ACC112 (cell line): ENCODE measurements around the gene SERPINA12.

Experiments
- H2AFZ ChIP-seq: fragments of 200-600 bp; sonication (generic); one replicate; pipeline ENCODE4 v1.6.0; 2017; ENCODE audit warnings: antibody characterized with exemption, low read length; ENCODE audit not compliant: unreplicated experiment
- H3K27ac ChIP-seq: fragments of 200-600 bp; sonication (generic); 2 replicates; pipeline ENCODE4 v1.5.1; 2014; ENCODE audit warnings: low read depth, mild to moderate bottlenecking, antibody characterized with exemption, low read length, moderate library complexity
- H3K27me3 ChIP-seq: fragments of 200-600 bp; sonication (generic); 2 replicates; pipeline ENCODE4 v1.6.1; 2014; ENCODE audit warnings: mild to moderate bottlenecking, antibody characterized with exemption, low read length, moderate library complexity, mixed read lengths; ENCODE audit not compliant: insufficient read depth
- H3K36me3 ChIP-seq: fragments of 200-600 bp; sonication (generic); 2 replicates; pipeline ENCODE4 v1.6.1; 2016; ENCODE audit warnings: mild to moderate bottlenecking, antibody characterized with exemption, low read length, moderate library complexity, mixed read lengths; ENCODE audit not compliant: insufficient read depth
- H3K4me1 ChIP-seq: fragments of 200-600 bp; sonication (generic); one replicate; pipeline ENCODE4 v1.6.1; 2016; ENCODE audit warnings: low read length, mixed read lengths; ENCODE audit not compliant: insufficient read depth, unreplicated experiment, control insufficient read depth
- H3K4me3 ChIP-seq: fragments of 200-600 bp; sonication (generic); 2 replicates; pipeline ENCODE4 v1.5.1; 2014; ENCODE audit warnings: mild to moderate bottlenecking, low read depth, low read length
- H3K79me2 ChIP-seq: fragments of 200-600 bp; sonication (generic); one replicate; pipeline ENCODE4 v1.6.0; 2016; ENCODE audit warnings: low read length; ENCODE audit not compliant: control insufficient read depth, unreplicated experiment, insufficient read depth

The SERPINA12 gene

GRCh38 chr14:94509356-94509755 lies at the start of gene SERPINA12:
Gene SERPINA12, minus strand, starts transcription at chr14:94509469. Its CDS starts 11,072 bp downstream, at chr14:94498397.
- H3K27ac ChIP-seq = no peak within 1 kb of the TSS
- no peak within 1 kb of the TSS for H2AFZ ChIP-seq
- H3K79me2 ChIP-seq = no peaks in the 10 kb centered on the region
- H3K27me3 ChIP-seq = peaks cover 45% of the 10 kb centered on the region
- no peaks in the 10 kb centered on the region for H3K36me3 ChIP-seq
- no peak within 1 kb of the TSS for H3K4me3 ChIP-seq
- no peaks in the 10 kb centered on the region for H3K4me1 ChIP-seq

- Histone ChIP-seq H3K4me1 (no peaks in the 10 kb centered on the region), H3K27ac (no peak overlapping the region), H2AFZ (no peak overlapping the region), H3K4me3 (no peak overlapping the region), H3K36me3 (no peaks in the 10 kb centered on the region), H3K79me2 (no peaks in the 10 kb centered on the region), H3K27me3 (no peaks in the 10 kb centered on the region)
Observed at GRCh38 chr14:94558842-94559241, 49.6 kb upstream of the SERPINA12 start.

- H3K27me3 ChIP-seq = no peaks in the 10 kb centered on the region
- H3K27ac ChIP-seq = no peak overlapping the region
- H3K4me3 ChIP-seq = no peak overlapping the region
- H3K79me2 ChIP-seq = no peaks in the 10 kb centered on the region
- H2AFZ ChIP-seq = no peak overlapping the region
- no peaks in the 10 kb centered on the region for H3K36me3 ChIP-seq
- H3K4me1 ChIP-seq = no peaks in the 10 kb centered on the region
Observed at GRCh38 chr14:94557327-94557726, 48.1 kb upstream of the SERPINA12 start.

GRCh38 chr14:94555991-94556390 lies 46.7 kb upstream of the SERPINA12 start:
- H2AFZ ChIP-seq = no peak overlapping the region
- no peaks in the 10 kb centered on the region for H3K27me3 ChIP-seq
- no peaks in the 10 kb centered on the region for H3K79me2 ChIP-seq
- H3K4me3 ChIP-seq = no peak overlapping the region
- H3K27ac ChIP-seq = no peak overlapping the region
- no peaks in the 10 kb centered on the region for H3K36me3 ChIP-seq
- no peaks in the 10 kb centered on the region for H3K4me1 ChIP-seq

GRCh38 chr14:94550041-94550440 lies 40.8 kb upstream of the SERPINA12 start:
- no peaks in the 10 kb centered on the region for H3K4me1 ChIP-seq
- H3K4me3 ChIP-seq = no peak overlapping the region
- no peaks in the 10 kb centered on the region for H3K27me3 ChIP-seq
- H2AFZ ChIP-seq = no peak overlapping the region
- no peaks in the 10 kb centered on the region for H3K79me2 ChIP-seq
- H3K27ac ChIP-seq = no peak overlapping the region
- H3K36me3 ChIP-seq = no peaks in the 10 kb centered on the region

- H3K4me3 ChIP-seq = no peak overlapping the region
- H3K79me2 ChIP-seq = no peaks in the 10 kb centered on the region
- no peaks in the 10 kb centered on the region for H3K4me1 ChIP-seq
- H3K36me3 ChIP-seq = no peaks in the 10 kb centered on the region
- H3K27me3 ChIP-seq = no peaks in the 10 kb centered on the region
- H3K27ac ChIP-seq = no peak overlapping the region
- no peak overlapping the region for H2AFZ ChIP-seq
Observed at GRCh38 chr14:94548999-94549985, 40.0 kb upstream of the SERPINA12 start.

GRCh38 chr14:94548131-94548998 lies 39.1 kb upstream of the SERPINA12 start:
- Histone ChIP-seq H3K4me1 (no peaks in the 10 kb centered on the region), H3K27me3 (no peaks in the 10 kb centered on the region), H3K27ac (no peak overlapping the region), H3K4me3 (no peak overlapping the region), H2AFZ (no peak overlapping the region), H3K36me3 (no peaks in the 10 kb centered on the region), H3K79me2 (no peaks in the 10 kb centered on the region)

- Histone ChIP-seq H3K4me1 (peaks cover 1% of the 10 kb centered on the region), H3K36me3 (no peaks in the 10 kb centered on the region), H2AFZ (no peak overlapping the region), H3K4me3 (no peak overlapping the region), H3K27me3 (no peaks in the 10 kb centered on the region), H3K27ac (no peak overlapping the region), H3K79me2 (no peaks in the 10 kb centered on the region)
Observed at GRCh38 chr14:94547726-94548125, 38.5 kb upstream of the SERPINA12 start.

GRCh38 chr14:94547151-94547680 lies 37.9 kb upstream of the SERPINA12 start:
- Histone ChIP-seq H3K79me2 (no peaks in the 10 kb centered on the region), H3K4me1 (peaks cover 5% of the 10 kb centered on the region), H3K27me3 (no peaks in the 10 kb centered on the region), H3K4me3 (no peak overlapping the region), H3K36me3 (no peaks in the 10 kb centered on the region), H3K27ac (no peak overlapping the region), H2AFZ (no peak overlapping the region)

GRCh38 chr14:94545131-94545841 lies 36.0 kb upstream of the SERPINA12 start:
- H3K79me2 ChIP-seq = no peaks in the 10 kb centered on the region
- H3K36me3 ChIP-seq = no peaks in the 10 kb centered on the region
- no peak overlapping the region for H3K27ac ChIP-seq
- H3K27me3 ChIP-seq = no peaks in the 10 kb centered on the region
- H2AFZ ChIP-seq = no peak overlapping the region
- no peak overlapping the region for H3K4me3 ChIP-seq
- H3K4me1 ChIP-seq = peaks cover 17% of the 10 kb centered on the region
